Ishikawa (cell line): ENCODE measurements around the gene CCDC57.

Experiments
- CEBPB ChIP-seq: IDR thresholded peaks from 2 replicates; pipeline ENCODE4 v1.6.1; 2012
- CREB1 ChIP-seq: IDR thresholded peaks from 2 replicates; pipeline ENCODE4 v1.6.1; 2012; ENCODE audit warnings: low read depth
- EGR1 ChIP-seq: IDR thresholded peaks from 2 replicates; pipeline ENCODE4 v1.6.1; 2012
- EP300 ChIP-seq: IDR thresholded peaks from 2 replicates; pipeline ENCODE4 v1.6.1; 2012; ENCODE audit warnings: borderline replicate concordance
- FOXM1 ChIP-seq: IDR thresholded peaks from 2 replicates; pipeline ENCODE4 v1.6.1; 2012; ENCODE audit warnings: low read depth, borderline replicate concordance
- NFIC ChIP-seq: IDR thresholded peaks from 2 replicates; pipeline ENCODE4 v1.6.1; 2012
- RAD21 ChIP-seq: IDR thresholded peaks from 2 replicates; pipeline ENCODE4 v1.6.1; 2012; ENCODE audit warnings: low read depth
- TAF1 ChIP-seq: IDR thresholded peaks from 2 replicates; pipeline ENCODE4 v1.6.1; 2012; ENCODE audit warnings: low read depth, mild to moderate bottlenecking
- TCF12 ChIP-seq: IDR thresholded peaks from 2 replicates; pipeline ENCODE4 v1.6.1; 2012; ENCODE audit warnings: low read depth
- TEAD4 ChIP-seq: IDR thresholded peaks from 2 replicates; pipeline ENCODE4 v1.6.1; 2012
- USF1 ChIP-seq: IDR thresholded peaks from 2 replicates; pipeline ENCODE4 v1.6.1; 2012
- YY1 ChIP-seq: IDR thresholded peaks from 2 replicates; pipeline ENCODE4 v1.6.1; 2012; ENCODE audit warnings: low read depth
- ZBTB7A ChIP-seq: IDR thresholded peaks from 2 replicates; pipeline ENCODE4 v1.6.1; 2012; ENCODE audit warnings: low read depth
- TF ChIP-seq, protein P1 (sequence below): IDR thresholded peaks from 2 replicates; pipeline ENCODE4 v1.6.1; 2012; ENCODE audit warnings: low read depth, mild to moderate bottlenecking
- TF ChIP-seq, protein P2 (sequence below): IDR thresholded peaks from 2 replicates; pipeline ENCODE4 v1.6.1; 2012

CCDC57 gene

DNA sequence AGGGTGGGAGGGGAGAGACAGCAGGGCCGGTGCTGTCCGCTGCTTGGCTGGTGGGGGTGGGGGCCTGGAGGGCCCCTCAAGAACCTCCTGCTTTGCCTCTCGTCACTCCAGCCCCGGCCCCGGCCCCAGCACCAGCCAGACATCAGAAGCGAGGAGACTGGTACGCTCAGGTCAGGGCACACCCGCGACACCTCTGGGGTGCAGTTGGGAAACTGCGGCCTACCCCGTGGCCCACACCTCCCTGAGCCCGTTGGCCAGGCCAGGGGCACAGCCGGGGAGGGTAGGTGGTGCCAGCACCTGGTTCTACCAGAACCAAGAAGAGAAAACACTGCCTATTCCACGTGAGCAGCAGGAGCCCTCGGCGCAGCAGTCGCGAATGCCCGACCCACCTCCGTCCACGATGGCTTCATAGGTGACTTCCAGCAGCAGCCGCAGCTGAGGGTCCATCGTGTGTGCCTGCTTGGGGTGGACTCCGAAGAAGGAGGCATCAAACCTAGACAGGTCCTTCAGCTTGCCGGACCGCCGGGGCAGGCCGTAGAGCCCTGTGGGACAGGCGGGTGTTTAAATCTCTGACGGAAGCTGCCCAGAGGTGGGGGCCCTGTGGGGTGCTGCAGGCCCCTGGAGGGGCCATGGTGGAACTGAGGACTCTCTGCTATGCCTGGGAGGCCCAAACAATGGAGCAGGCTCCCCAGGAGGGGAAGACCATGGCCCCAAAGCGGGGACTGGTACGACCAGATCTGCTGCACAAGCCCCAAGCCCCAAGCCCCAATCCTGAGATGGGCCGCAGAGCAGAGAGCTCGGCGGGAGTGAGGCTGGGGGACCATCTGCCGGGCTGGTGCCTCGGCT is 117.5 kb downstream of the CCDC57 start:
- TF ChIP-seq YY1, result no peak
- no peak for TF ChIP-seq CREB1
- TF ChIP-seq, protein P1, sequence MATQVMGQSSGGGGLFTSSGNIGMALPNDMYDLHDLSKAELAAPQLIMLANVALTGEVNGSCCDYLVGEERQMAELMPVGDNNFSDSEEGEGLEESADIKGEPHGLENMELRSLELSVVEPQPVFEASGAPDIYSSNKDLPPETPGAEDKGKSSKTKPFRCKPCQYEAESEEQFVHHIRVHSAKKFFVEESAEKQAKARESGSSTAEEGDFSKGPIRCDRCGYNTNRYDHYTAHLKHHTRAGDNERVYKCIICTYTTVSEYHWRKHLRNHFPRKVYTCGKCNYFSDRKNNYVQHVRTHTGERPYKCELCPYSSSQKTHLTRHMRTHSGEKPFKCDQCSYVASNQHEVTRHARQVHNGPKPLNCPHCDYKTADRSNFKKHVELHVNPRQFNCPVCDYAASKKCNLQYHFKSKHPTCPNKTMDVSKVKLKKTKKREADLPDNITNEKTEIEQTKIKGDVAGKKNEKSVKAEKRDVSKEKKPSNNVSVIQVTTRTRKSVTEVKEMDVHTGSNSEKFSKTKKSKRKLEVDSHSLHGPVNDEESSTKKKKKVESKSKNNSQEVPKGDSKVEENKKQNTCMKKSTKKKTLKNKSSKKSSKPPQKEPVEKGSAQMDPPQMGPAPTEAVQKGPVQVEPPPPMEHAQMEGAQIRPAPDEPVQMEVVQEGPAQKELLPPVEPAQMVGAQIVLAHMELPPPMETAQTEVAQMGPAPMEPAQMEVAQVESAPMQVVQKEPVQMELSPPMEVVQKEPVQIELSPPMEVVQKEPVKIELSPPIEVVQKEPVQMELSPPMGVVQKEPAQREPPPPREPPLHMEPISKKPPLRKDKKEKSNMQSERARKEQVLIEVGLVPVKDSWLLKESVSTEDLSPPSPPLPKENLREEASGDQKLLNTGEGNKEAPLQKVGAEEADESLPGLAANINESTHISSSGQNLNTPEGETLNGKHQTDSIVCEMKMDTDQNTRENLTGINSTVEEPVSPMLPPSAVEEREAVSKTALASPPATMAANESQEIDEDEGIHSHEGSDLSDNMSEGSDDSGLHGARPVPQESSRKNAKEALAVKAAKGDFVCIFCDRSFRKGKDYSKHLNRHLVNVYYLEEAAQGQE, result no peak
- TF ChIP-seq TCF12, result no peak
- TF ChIP-seq EP300, result no peak

- no peak for TF ChIP-seq YY1
Measured at GRCh38 chr17:82092995-82093751, 119.5 kb downstream of the CCDC57 start.

GRCh38 chr17:82092628-82092994 is 120.0 kb downstream of the CCDC57 start:
- TF ChIP-seq, protein P1, result no peak
- TF ChIP-seq NFIC (no peak), EP300 (no peak), FOXM1 (no peak), RAD21 (no peak), TAF1 (no peak), ZBTB7A (no peak), USF1 (no peak), CREB1 (no peak), CEBPB (no peak), YY1 (no peak), EGR1 (no peak), TEAD4 (no peak)

DNA sequence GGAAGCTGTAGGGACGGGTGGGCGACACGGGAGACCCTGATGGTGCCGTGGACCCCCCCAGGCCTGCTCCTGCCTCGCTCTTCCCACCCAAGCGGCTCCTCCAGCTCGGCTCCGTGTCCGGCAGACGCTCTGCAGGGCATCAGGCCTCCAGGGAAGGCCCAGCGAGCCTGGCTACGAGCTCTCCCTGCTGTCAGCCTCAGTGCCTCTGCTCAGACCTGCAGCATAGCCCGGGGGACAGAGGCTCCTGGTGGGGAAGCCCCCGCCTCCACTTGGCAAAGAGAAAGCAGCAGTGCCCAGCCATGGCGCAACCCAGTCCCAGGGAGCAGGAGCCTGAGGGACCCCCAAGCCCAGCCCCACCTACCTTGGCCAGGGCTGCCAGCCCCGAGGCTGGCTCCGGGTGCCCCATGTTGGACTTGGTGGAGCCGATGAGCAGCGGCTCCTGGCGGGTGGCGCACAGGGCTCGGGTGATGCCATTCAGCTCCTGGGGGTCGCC is 120.5 kb downstream of the CCDC57 start:
- no peak for TF ChIP-seq NFIC
- TF ChIP-seq EP300, result no peak
- no peak for TF ChIP-seq TEAD4
- no peak for TF ChIP-seq TAF1
- no peak for TF ChIP-seq ZBTB7A
- TF ChIP-seq CREB1, result no peak
- no peak for TF ChIP-seq RAD21
- no peak for TF ChIP-seq EGR1
- no peak for TF ChIP-seq TCF12
- TF ChIP-seq, protein P2, sequence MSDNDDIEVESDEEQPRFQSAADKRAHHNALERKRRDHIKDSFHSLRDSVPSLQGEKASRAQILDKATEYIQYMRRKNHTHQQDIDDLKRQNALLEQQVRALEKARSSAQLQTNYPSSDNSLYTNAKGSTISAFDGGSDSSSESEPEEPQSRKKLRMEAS, result no peak
- TF ChIP-seq USF1, result no peak
- TF ChIP-seq YY1, result no peak
- no peak for TF ChIP-seq FOXM1
- TF ChIP-seq CEBPB, result no peak
- TF ChIP-seq, protein P1, result no peak
